K562 (cell line): ENCODE measurements around the gene ITGA1. TPM values are rescaled to one million over a fixed set of nuclear protein-coding genes. Genes with fewer than 3 reads are reported as not detected.
"Not testable (repeated sequence)": the region's sequence is repeated elsewhere in the genome, so short reads cannot be mapped to it uniquely, and the experiment has no call there.

Experiments used
- ATAC-seq: fragments of 200-7000 bp; cut with Tn5 transposase; 3 replicates; pipeline ENCODE4 v1.9.1; 2020; ENCODE audit warnings: moderate library complexity
- BruUV-seq: library from RNA; stranded (reverse); fragments of 400-500 nt; replicated peaks from 2 replicates; lab custom pipeline; 2021; lab: Mats Ljungman, UMichigan
- CTCF ChIA-PET: fragments of 300-600 bp; formaldehyde crosslinking; extraction: SDS; loops from one replicate; lab custom pipeline; 2021; ENCODE audit warnings: low intra/inter-chr PET ratio; lab: Yijun Ruan, JAX
- POLR2A ChIA-PET: fragments of 300-600, 350-650 bp; sonication (Branson Sonifier 250); formaldehyde crosslinking; extraction: SDS; loops from one replicate; lab custom pipeline; 2021; ENCODE audit warnings: antibody characterized with exemption, inconsistent platforms; lab: Yijun Ruan, JAX
- DNase-seq, 4 experiments: peaks; one replicate each; pipeline versions ENCODE4 v3.0.0 to v3.0.0-alpha.2; 2011 to 2018; ENCODE audit warnings: low spot score in 3 of 4, mixed read lengths in 3 of 4; ENCODE audit errors: extremely low read depth in 1 of 4
- FAIRE-seq: peaks from 2 replicates; lab custom pipeline; 2011; peaks lifted over from hg19 to GRCh38; lab: Jason Lieb, UNC
- H2AFZ ChIP-seq: 2 replicates; pipeline ENCODE4 v1.6.0; 2011; ENCODE audit warnings: low read depth, low read length, control low read depth, inconsistent platforms
- H3K27ac ChIP-seq: fragments of 200-600 bp; 3 replicates; pipeline ENCODE4 v1.8.0; 2011; ENCODE audit warnings: low read depth, mild to moderate bottlenecking, control low read depth, inconsistent platforms, low read length, moderate library complexity, mixed read lengths; ENCODE audit errors: extremely low read depth
- H3K27me3 ChIP-seq, 2 experiments: fragments of 300-600 bp in 1 of 2; 2 replicates in 1 of 2; 3 replicates in 1 of 2; pipeline versions ENCODE4 v1.6.0 to v1.8.0; 2011; ENCODE audit warnings: inconsistent platforms in 2 of 2, low read length in 2 of 2, mild to moderate bottlenecking in 1 of 2, mixed read lengths in 1 of 2, moderate library complexity in 1 of 2; ENCODE audit not compliant: control insufficient read depth in 2 of 2, insufficient read depth in 2 of 2
- H3K36me3 ChIP-seq: fragments of 300-600 bp; 3 replicates; pipeline ENCODE4 v1.8.0; 2011; ENCODE audit warnings: mild to moderate bottlenecking, low read length, inconsistent platforms; ENCODE audit not compliant: control insufficient read depth, insufficient read depth
- H3K4me1 ChIP-seq, 2 experiments: fragments of 200-600 bp in 1 of 2; replicated peaks in 1 of 2; 2 replicates in 1 of 2; 3 replicates in 1 of 2; pipeline versions ENCODE4 v1.5.1 to v1.8.0; 2011; ENCODE audit warnings: inconsistent platforms in 2 of 2, low read length in 2 of 2, mild to moderate bottlenecking in 1 of 2, mixed read lengths in 1 of 2, moderate library complexity in 1 of 2; ENCODE audit not compliant: control insufficient read depth in 2 of 2, insufficient read depth in 2 of 2
- H3K4me2 ChIP-seq: 2 replicates; pipeline ENCODE4 v1.6.1; 2011; ENCODE audit warnings: low read length, control low read depth, inconsistent platforms, mixed read lengths; ENCODE audit not compliant: insufficient read depth
- H3K4me3 ChIP-seq: fragments of 200-600 bp; sonication (generic), shearing (Covaris generic); 2 replicates; pipeline ENCODE4 v1.5.1; 2016; ENCODE audit warnings: control low read depth, inconsistent platforms
- H3K79me2 ChIP-seq: fragments of 200-600 bp; 3 replicates; pipeline ENCODE4 v1.8.0; 2011; ENCODE audit warnings: low read length, inconsistent platforms; ENCODE audit not compliant: control insufficient read depth, insufficient read depth
- H3K9ac ChIP-seq, 2 experiments: 2 replicates each; pipeline versions ENCODE4 v1.6.0 to v1.6.1; 2011; ENCODE audit warnings: low read depth in 2 of 2, low read length in 2 of 2, control low read depth in 1 of 2, inconsistent platforms in 1 of 2, mild to moderate bottlenecking in 1 of 2, mixed read lengths in 1 of 2; ENCODE audit not compliant: insufficient read depth in 1 of 2
- H3K9me1 ChIP-seq: one replicate; pipeline ENCODE4 v1.6.0; 2011; ENCODE audit warnings: inconsistent platforms, mild to moderate bottlenecking, low read length, moderate library complexity; ENCODE audit not compliant: control insufficient read depth, insufficient read depth
- H3K9me3 ChIP-seq: replicated peaks from 2 replicates; pipeline ENCODE4 v1.5.1; 2011; ENCODE audit warnings: low read depth, low read length, inconsistent platforms; ENCODE audit not compliant: control insufficient read depth, insufficient read depth
- H4K20me1 ChIP-seq: replicated peaks from 2 replicates; pipeline ENCODE4 v1.6.1; 2011; ENCODE audit warnings: low read length, inconsistent platforms, mixed read lengths; ENCODE audit not compliant: control insufficient read depth, insufficient read depth
- CBX8 ChIP-seq: fragments of 200-600 bp; sonication (generic); IDR thresholded peaks from 2 replicates; pipeline ENCODE4 v1.6.1; 2012; ENCODE audit warnings: borderline replicate concordance, mixed run types, low read depth, mild to moderate bottlenecking, moderate library complexity, mixed read lengths, low read length, control low read depth, inconsistent platforms; ENCODE audit not compliant: poor library complexity, severe bottlenecking; ENCODE audit errors: extremely low read depth
- ETV1 ChIP-seq: fragments of 450-650 bp; conservative IDR thresholded peaks from 2 replicates; pipeline ENCODE4 v1.6.1; 2016; ENCODE audit warnings: missing genetic modification characterization, control low read depth, low read depth, missing compliant biosample characterization
- KLF13 ChIP-seq: fragments of 450-650 bp; IDR thresholded peaks from 2 replicates; pipeline ENCODE4 v1.6.1; 2016; ENCODE audit warnings: missing genetic modification characterization, low read depth, mild to moderate bottlenecking, missing compliant biosample characterization, moderate library complexity, borderline replicate concordance
- ZNF146 ChIP-seq: IDR thresholded peaks from one replicate; pipeline ENCODE4 v1.6.1; 2018; ENCODE audit warnings: missing compliant biosample characterization; ENCODE audit not compliant: unreplicated experiment
- ZNF41 ChIP-seq: fragments of 250-450 bp; sonication (Bioruptor Pico); conservative IDR thresholded peaks from 2 replicates; pipeline ENCODE4 v1.4.0; 2020; ENCODE audit warnings: mild to moderate bottlenecking
- ZNF586 ChIP-seq: fragments of 450-650 bp; formaldehyde crosslinking; conservative IDR thresholded peaks from 2 replicates; pipeline ENCODE4 v1.4.0; 2020; ENCODE audit warnings: mild to moderate bottlenecking, moderate library complexity
- WGBS: fragments of 100-300 bp; shearing (Covaris generic); methylation state at CpG from one replicate; pipeline ENCODE4 v1.1.6; 2016; ENCODE audit warnings: low coverage, mixed read lengths; ENCODE audit not compliant: insufficient coverage; ENCODE audit errors: missing lambda C conversion rate; 5-methylcytosine and 5-hydroxymethylcytosine counted together
- in situ Hi-C: fragments of 300-500 bp; cut with MboI; formaldehyde crosslinking; loops from 4 replicates; pipeline ENCODE4 v1.15.0; 2018; ENCODE audit warnings: inconsistent platforms, mixed read lengths
- intact Hi-C: fragments of 100-400 bp; cut with micrococcal nuclease; formaldehyde crosslinking; loops from 2 replicates; pipeline ENCODE4 v1.14.2; 2022
- polyA plus RNA-seq, 8 experiments: library from polyadenylated mRNA; depleted of rRNA in 4 of 8; stranded (reverse) in 5 of 8; unstranded in 3 of 8; fragments of >200 nt; fragmentation: Nextera tagmentation in 2 of 8; fragmentation: Illumina TruSeq in 1 of 8; extraction: Ambion mirVana in 2 of 8; extraction: Trizol in 1 of 8; gene quantifications; 2 replicates each; pipeline versions ENCODE4 v1.2.1 to v1.2.3, GENCODE V29; 2011 to 2014; ENCODE audit warnings: inconsistent platforms in 1 of 8, missing spikeins in 1 of 8
- total RNA-seq, 7 experiments: library from RNA; depleted of rRNA in 6 of 7; stranded (reverse); fragments of >200 nt in 6 of 7; fragmentation: Illumina TruSeq in 2 of 7; extraction: Trizol in 2 of 7; gene quantifications; 2 replicates each; pipeline versions ENCODE4 v1.2.1 to v1.2.3, GENCODE V29; 2011 to 2021; ENCODE audit warnings: low replicate concordance in 1 of 7
- TF ChIP-seq, protein P1 (sequence below): fragments of 450-650 bp; IDR thresholded peaks from one replicate; pipeline ENCODE4 v1.6.1; 2018; ENCODE audit warnings: mild to moderate bottlenecking, moderate library complexity; ENCODE audit not compliant: partially characterized antibody
- TF ChIP-seq, protein P2 (sequence below): IDR thresholded peaks from 3 replicates; pipeline ENCODE4 v1.6.1; 2011; ENCODE audit warnings: borderline replicate concordance, mild to moderate bottlenecking, moderate library complexity; ENCODE audit not compliant: insufficient read length; ENCODE audit errors: extremely low read depth
- TF ChIP-seq, protein P3 (sequence below): fragments of 450-650 bp; formaldehyde crosslinking; IDR thresholded peaks from 2 replicates; pipeline ENCODE4 v1.4.0; 2020; ENCODE audit warnings: mild to moderate bottlenecking, moderate library complexity

The ITGA1 gene
- total and polyA plus RNA-seq, 9 of the 15 experiments (the other 6 are each of a cell fraction or from before 2014, with no cell fraction given), result 0.04 to 0.22 TPM; not detected in 7

DNA sequence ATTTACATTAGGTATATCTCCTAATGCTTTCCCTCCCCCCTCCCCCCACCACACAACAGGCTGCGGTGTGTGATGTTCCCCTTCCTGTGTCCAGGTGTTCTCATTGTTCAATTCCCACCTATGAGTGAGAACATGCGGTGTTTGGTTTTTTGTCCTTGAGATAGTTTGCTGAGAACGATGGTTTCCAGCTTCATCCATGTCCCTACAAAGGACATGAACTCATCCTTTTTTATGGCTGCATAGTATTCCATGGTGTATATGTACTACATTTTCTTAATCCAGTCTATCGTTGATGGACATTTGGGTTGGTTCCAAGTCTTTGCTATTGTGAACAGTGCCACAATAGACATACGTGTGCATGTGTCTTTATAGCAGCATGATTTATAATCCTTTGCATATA is 61.0 kb downstream of the ITGA1 start:
- H3K9me1 ChIP-seq, CTCF ChIA-PET, H3K36me3 ChIP-seq, ATAC-seq, intact Hi-C loops, H3K9me3 ChIP-seq, FAIRE-seq, POLR2A ChIA-PET, BruUV-seq, H3K9ac ChIP-seq, H3K4me1 ChIP-seq, in situ Hi-C loops, H3K4me2 ChIP-seq, DNase-seq, H2AFZ ChIP-seq, H3K27me3 ChIP-seq, H3K27ac ChIP-seq, H4K20me1 ChIP-seq, H3K79me2 ChIP-seq, H3K4me3 ChIP-seq: not testable (repeated sequence)
- WGBS, result 0% methylated on average over 2 of the region's 5 CpGs
- peak; percentile 11 for TF ChIP-seq ZNF146 (CRISPR knock-in tag)

DNA sequence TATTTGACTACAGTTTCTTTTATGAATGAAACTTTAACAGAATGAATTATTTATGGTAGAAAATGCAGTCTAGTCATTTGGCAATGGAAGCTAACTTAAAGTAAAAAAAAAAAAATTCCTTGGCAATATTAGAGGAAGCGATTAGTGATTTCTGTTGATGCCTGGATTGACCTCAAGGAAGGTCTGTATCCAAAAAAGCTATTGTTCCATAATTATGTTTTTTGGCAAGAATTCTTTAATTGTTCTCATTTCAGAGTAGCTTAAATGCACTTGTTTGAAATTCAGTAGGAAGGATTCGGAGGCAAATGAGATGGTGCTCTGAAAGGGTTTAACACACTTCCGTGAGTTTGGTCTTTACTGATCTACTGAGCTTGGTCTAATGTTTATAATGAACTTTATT is 61.8 kb downstream of the ITGA1 start:
- H2AFZ ChIP-seq, result no peak overlapping the region
- no TSS peak for BruUV-seq
- no peaks in the 10 kb centered on the region for H3K36me3 ChIP-seq
- DNase-seq, result no peak
- no peaks in the 10 kb centered on the region for H3K27me3 ChIP-seq
- no peaks in the 10 kb centered on the region for H3K79me2 ChIP-seq
- in situ Hi-C loops, result no loop called here
- no peaks in the 10 kb centered on the region for H3K9me3 ChIP-seq
- H3K4me2 ChIP-seq, result no peak overlapping the region
- no peaks in the 10 kb centered on the region for H3K9me1 ChIP-seq
- no peak overlapping the region for H3K4me3 ChIP-seq
- no peak for FAIRE-seq
- ATAC-seq, result no peak
- 2% methylated on average over 3 of the region's 3 CpGs for WGBS
- POLR2A ChIA-PET, result no interaction called here
- H4K20me1 ChIP-seq, result no peaks in the 10 kb centered on the region
- intact Hi-C loops, result no loop called here
- H3K4me1 ChIP-seq, result no peaks in the 10 kb centered on the region
- H3K9ac ChIP-seq, result no peak overlapping the region
- no peak overlapping the region for H3K27ac ChIP-seq
- CTCF ChIA-PET, result no interaction called here
- TF ChIP-seq ETV1 (tag) (no peak), KLF13 (tag) (no peak), ZNF41 (CRISPR knock-in tag) (no peak), CBX8 (no peak), ZNF586 (CRISPR knock-in tag) (no peak)
- TF ChIP-seq, protein P1, sequence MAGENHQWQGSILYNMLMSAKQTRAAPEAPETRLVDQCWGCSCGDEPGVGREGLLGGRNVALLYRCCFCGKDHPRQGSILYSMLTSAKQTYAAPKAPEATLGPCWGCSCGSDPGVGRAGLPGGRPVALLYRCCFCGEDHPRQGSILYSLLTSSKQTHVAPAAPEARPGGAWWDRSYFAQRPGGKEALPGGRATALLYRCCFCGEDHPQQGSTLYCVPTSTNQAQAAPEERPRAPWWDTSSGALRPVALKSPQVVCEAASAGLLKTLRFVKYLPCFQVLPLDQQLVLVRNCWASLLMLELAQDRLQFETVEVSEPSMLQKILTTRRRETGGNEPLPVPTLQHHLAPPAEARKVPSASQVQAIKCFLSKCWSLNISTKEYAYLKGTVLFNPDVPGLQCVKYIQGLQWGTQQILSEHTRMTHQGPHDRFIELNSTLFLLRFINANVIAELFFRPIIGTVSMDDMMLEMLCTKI, result no peak
- TF ChIP-seq, protein P2, sequence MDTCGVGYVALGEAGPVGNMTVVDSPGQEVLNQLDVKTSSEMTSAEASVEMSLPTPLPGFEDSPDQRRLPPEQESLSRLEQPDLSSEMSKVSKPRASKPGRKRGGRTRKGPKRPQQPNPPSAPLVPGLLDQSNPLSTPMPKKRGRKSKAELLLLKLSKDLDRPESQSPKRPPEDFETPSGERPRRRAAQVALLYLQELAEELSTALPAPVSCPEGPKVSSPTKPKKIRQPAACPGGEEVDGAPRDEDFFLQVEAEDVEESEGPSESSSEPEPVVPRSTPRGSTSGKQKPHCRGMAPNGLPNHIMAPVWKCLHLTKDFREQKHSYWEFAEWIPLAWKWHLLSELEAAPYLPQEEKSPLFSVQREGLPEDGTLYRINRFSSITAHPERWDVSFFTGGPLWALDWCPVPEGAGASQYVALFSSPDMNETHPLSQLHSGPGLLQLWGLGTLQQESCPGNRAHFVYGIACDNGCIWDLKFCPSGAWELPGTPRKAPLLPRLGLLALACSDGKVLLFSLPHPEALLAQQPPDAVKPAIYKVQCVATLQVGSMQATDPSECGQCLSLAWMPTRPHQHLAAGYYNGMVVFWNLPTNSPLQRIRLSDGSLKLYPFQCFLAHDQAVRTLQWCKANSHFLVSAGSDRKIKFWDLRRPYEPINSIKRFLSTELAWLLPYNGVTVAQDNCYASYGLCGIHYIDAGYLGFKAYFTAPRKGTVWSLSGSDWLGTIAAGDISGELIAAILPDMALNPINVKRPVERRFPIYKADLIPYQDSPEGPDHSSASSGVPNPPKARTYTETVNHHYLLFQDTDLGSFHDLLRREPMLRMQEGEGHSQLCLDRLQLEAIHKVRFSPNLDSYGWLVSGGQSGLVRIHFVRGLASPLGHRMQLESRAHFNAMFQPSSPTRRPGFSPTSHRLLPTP, result no peak
- TF ChIP-seq, protein P3, sequence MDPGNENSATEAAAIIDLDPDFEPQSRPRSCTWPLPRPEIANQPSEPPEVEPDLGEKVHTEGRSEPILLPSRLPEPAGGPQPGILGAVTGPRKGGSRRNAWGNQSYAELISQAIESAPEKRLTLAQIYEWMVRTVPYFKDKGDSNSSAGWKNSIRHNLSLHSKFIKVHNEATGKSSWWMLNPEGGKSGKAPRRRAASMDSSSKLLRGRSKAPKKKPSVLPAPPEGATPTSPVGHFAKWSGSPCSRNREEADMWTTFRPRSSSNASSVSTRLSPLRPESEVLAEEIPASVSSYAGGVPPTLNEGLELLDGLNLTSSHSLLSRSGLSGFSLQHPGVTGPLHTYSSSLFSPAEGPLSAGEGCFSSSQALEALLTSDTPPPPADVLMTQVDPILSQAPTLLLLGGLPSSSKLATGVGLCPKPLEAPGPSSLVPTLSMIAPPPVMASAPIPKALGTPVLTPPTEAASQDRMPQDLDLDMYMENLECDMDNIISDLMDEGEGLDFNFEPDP, result no peak
